Measurements from ENCODE around the gene HERPUD1.

DNA sequence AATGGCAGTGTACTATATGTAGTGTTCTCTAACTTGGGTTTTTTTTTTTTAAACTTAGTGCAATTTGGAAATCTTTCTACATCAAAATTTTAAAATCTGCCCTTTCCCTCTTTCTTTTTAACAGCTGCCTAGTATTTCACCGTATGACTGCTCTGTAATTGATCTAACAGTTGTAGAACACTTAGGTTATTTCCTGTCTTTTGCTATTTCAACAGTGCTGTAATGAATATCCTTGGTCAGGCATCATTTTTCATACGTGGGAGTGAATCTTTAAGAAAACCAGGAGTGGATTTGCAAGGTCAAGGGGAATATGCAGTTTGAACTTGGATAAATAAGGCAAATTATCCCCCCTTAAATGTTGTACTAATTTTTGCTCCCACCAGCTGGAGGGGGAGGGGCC is 61.3 kb downstream of the HERPUD1 start:
- TF ChIP-seq CTCF (IDR thresholded peaks at IDR 0.05; ENCODE audit: low read length) (no peak), EZH2phosphoT487 (IDR thresholded peaks at IDR 0.05; ENCODE audit: low read length) (no peak)

Data from MM.1S (cell line).